Endothelial cell of umbilical vein (primary cell): ENCODE results near the gene GLI1. TPM values are rescaled to one million over a fixed set of nuclear protein-coding genes. Genes with fewer than 3 reads are reported as not detected.
"Not testable (repeated sequence)": the region's sequence is repeated elsewhere in the genome, so short reads cannot be mapped to it uniquely, and the experiment has no call there.

Experiments used
- BruUV-seq: library from RNA; stranded (reverse); fragments of 400-500 nt; replicated peaks from 2 replicates; lab custom pipeline; 2021; lab: Mats Ljungman, UMichigan
- CTCF ChIA-PET: fragments of 300-600, 350-600 bp; sonication (Branson Sonifier 250); formaldehyde crosslinking; loops from one replicate; lab custom pipeline; 2021; ENCODE audit warnings: antibody characterized with exemption, inconsistent platforms; lab: Charles Lee
- POLR2A ChIA-PET: fragments of 300-600, 350-600 bp; sonication (Branson Sonifier 250); formaldehyde crosslinking; loops from one replicate; lab custom pipeline; 2021; ENCODE audit warnings: antibody characterized with exemption, inconsistent platforms; lab: Charles Lee
- DNase-seq: peaks from one replicate; pipeline ENCODE4 v3.0.0-alpha.2; 2011; ENCODE audit warnings: low read depth, low spot score
- FAIRE-seq: peaks from 2 replicates; lab custom pipeline; 2011; peaks lifted over from hg19 to GRCh38; lab: Jason Lieb, UNC
- H2AFZ ChIP-seq: 2 replicates; pipeline ENCODE4 v1.6.0; 2012; ENCODE audit warnings: low read depth, low read length, control low read depth, inconsistent platforms
- H3K27ac ChIP-seq: 2 replicates; pipeline ENCODE4 v1.5.1; 2011; ENCODE audit warnings: low read depth, mild to moderate bottlenecking, control low read depth, low read length, moderate library complexity; ENCODE audit not compliant: insufficient read depth
- H3K27me3 ChIP-seq, 2 experiments: 2 replicates each; pipeline versions ENCODE4 v1.6.0 to v1.6.1; 2011; ENCODE audit warnings: low read length in 2 of 2, mixed read lengths in 1 of 2; ENCODE audit not compliant: control insufficient read depth in 2 of 2, insufficient read depth in 2 of 2
- H3K36me3 ChIP-seq, 2 experiments: 2 replicates in 1 of 2; 3 replicates in 1 of 2; pipeline ENCODE4 v1.5.1; 2011; ENCODE audit warnings: low read length in 2 of 2, mild to moderate bottlenecking in 1 of 2, moderate library complexity in 1 of 2; ENCODE audit not compliant: control insufficient read depth in 2 of 2, insufficient read depth in 2 of 2; ENCODE audit errors: extremely low read depth in 1 of 2
- H3K4me1 ChIP-seq: 3 replicates; pipeline ENCODE4 v1.5.1; 2011; ENCODE audit warnings: mild to moderate bottlenecking, low read length; ENCODE audit not compliant: control insufficient read depth, insufficient read depth; ENCODE audit errors: extremely low read depth
- H3K4me2 ChIP-seq: 2 replicates; pipeline ENCODE4 v1.6.1; 2011; ENCODE audit warnings: low read length, control low read depth, mixed read lengths; ENCODE audit not compliant: insufficient read depth
- H3K4me3 ChIP-seq, 3 experiments: fragments of 200-600 bp in 1 of 3; sonication (generic), shearing (Covaris generic) in 1 of 3; replicated peaks in 1 of 3; 2 replicates each; pipeline ENCODE4 v1.5.1; 2011 to 2016; ENCODE audit warnings: control low read depth in 3 of 3, low read length in 3 of 3, mild to moderate bottlenecking in 2 of 3, inconsistent platforms in 1 of 3, low read depth in 1 of 3, moderate library complexity in 1 of 3; ENCODE audit not compliant: insufficient read depth in 1 of 3
- H3K79me2 ChIP-seq: 2 replicates; pipeline ENCODE4 v1.6.0; 2012; ENCODE audit warnings: low read length, inconsistent platforms; ENCODE audit not compliant: control insufficient read depth, insufficient read depth
- H3K9ac ChIP-seq: replicated peaks from 2 replicates; pipeline ENCODE3; 2011; ENCODE audit warnings: low read length, control low read depth; ENCODE audit not compliant: insufficient read depth; ENCODE audit errors: extremely low read depth
- H3K9me1 ChIP-seq: replicated peaks from 3 replicates; pipeline ENCODE4 v1.6.0; 2011; ENCODE audit warnings: mild to moderate bottlenecking, low read length; ENCODE audit not compliant: control insufficient read depth, insufficient read depth; ENCODE audit errors: extremely low read depth
- H3K9me3 ChIP-seq: replicated peaks from 2 replicates; pipeline ENCODE4 v1.5.1; 2012; ENCODE audit warnings: low read length, inconsistent platforms; ENCODE audit not compliant: control insufficient read depth, insufficient read depth
- H4K20me1 ChIP-seq: replicated peaks from 2 replicates; pipeline ENCODE3; 2011; ENCODE audit warnings: mild to moderate bottlenecking, low read length; ENCODE audit not compliant: control insufficient read depth, insufficient read depth; ENCODE audit errors: extremely low read depth
- MYC ChIP-seq: IDR thresholded peaks from one replicate; pipeline ENCODE4 v1.6.1; 2011; ENCODE audit warnings: mild to moderate bottlenecking, low read depth, low read length
- dilution Hi-C: fragments of 300-500 bp; cut with MboI; formaldehyde crosslinking; loops from one replicate; pipeline ENCODE4 v1.15.0; 2019; ENCODE audit warnings: low sequenced_read_pairs; ENCODE audit not compliant: extremely low pct_ligation_motif_present
- intact Hi-C: fragments of 100-400 bp; cut with micrococcal nuclease; formaldehyde crosslinking; loops from one replicate; pipeline ENCODE4 v1.10.0; 2022
- polyA plus RNA-seq, 4 experiments: library from polyadenylated mRNA; depleted of rRNA in 3 of 4; stranded (reverse) in 3 of 4; unstranded in 1 of 4; fragments of >200 nt; gene quantifications; 2 replicates each; pipeline versions ENCODE4 v1.2.1 to v1.2.3, GENCODE V29; 2011 to 2012; ENCODE audit warnings: missing spikeins in 1 of 4
- total RNA-seq: library from RNA; stranded (reverse); gene quantifications from 2 replicates; pipeline ENCODE4 v1.2.3, GENCODE V29; 2021

Gene GLI1
- total and polyA plus RNA-seq, 2 donors (not counting 3 experiments of a cell fraction or from before 2014, with no cell fraction given): 0.10 to 0.29 TPM

- Histone ChIP-seq H3K79me2 (no peaks in the 10 kb centered on the region), H3K27me3 (no peaks in the 10 kb centered on the region), H2AFZ (no peak overlapping the region), H3K9me1 (no peaks in the 10 kb centered on the region), H3K27ac (no peak overlapping the region), H4K20me1 (no peaks in the 10 kb centered on the region), H3K36me3 (peaks cover 26 to 36% of the 10 kb centered on the region in 2 experiments), H3K9me3 (no peaks in the 10 kb centered on the region), H3K9ac (no peak overlapping the region), H3K4me2 (no peak overlapping the region), H3K4me3 (no peak overlapping the region), H3K4me1 (no peaks in the 10 kb centered on the region)
- ChIA-PET POLR2A (interaction anchor here (1.2 kb wide), 1 partner anchor 16 kb away, joined by 4 read pairs; no protein-coding TSS in a partner anchor), CTCF (no interaction called here)
- FAIRE-seq: no peak
- dilution Hi-C loops (no loop called here), intact Hi-C loops (no loop called here)
- no TSS peak for BruUV-seq
- no peak for DNase-seq
- TF ChIP-seq MYC: no peak
These were observed 40.6 kb downstream of the GLI1 start for GRCh38 chr12:57500213-57500612.

- H3K9me1 ChIP-seq, dilution Hi-C loops, DNase-seq, H3K4me3 ChIP-seq, FAIRE-seq, CTCF ChIA-PET, H3K4me1 ChIP-seq, H3K27ac ChIP-seq, H4K20me1 ChIP-seq, H3K9me3 ChIP-seq, H3K79me2 ChIP-seq, H3K4me2 ChIP-seq, H3K27me3 ChIP-seq, intact Hi-C loops, BruUV-seq, H2AFZ ChIP-seq, H3K9ac ChIP-seq: not testable (repeated sequence)
- peaks cover 24 to 43% of the 10 kb centered on the region in 2 experiments for H3K36me3 ChIP-seq
- POLR2A ChIA-PET: interaction anchor here (0.7 kb wide), 2 partner anchors 10 to 35 kb away, joined by 6 to 8 read pairs; no protein-coding TSS in a partner anchor
These were observed 42.9 kb downstream of the GLI1 start for GRCh38 chr12:57502311-57502969.

- H3K79me2 ChIP-seq, H3K9ac ChIP-seq, H3K4me1 ChIP-seq, FAIRE-seq, H3K9me1 ChIP-seq, dilution Hi-C loops, POLR2A ChIA-PET, intact Hi-C loops, H3K4me3 ChIP-seq, BruUV-seq, DNase-seq, H3K9me3 ChIP-seq, H3K4me2 ChIP-seq, H2AFZ ChIP-seq, H4K20me1 ChIP-seq, CTCF ChIA-PET, H3K27me3 ChIP-seq, H3K27ac ChIP-seq: not testable (repeated sequence)
- peaks cover 14 to 27% of the 10 kb centered on the region in 2 experiments for H3K36me3 ChIP-seq
These were observed 47.0 kb downstream of the GLI1 start for GRCh38 chr12:57506541-57506940.

GRCh38 chr12:57507796-57508195 is 48.2 kb downstream of the GLI1 start:
- H2AFZ ChIP-seq, POLR2A ChIA-PET, H3K9me3 ChIP-seq, H4K20me1 ChIP-seq, H3K9me1 ChIP-seq, H3K79me2 ChIP-seq, CTCF ChIA-PET, H3K4me3 ChIP-seq, DNase-seq, BruUV-seq, H3K9ac ChIP-seq, H3K4me2 ChIP-seq, dilution Hi-C loops, FAIRE-seq, intact Hi-C loops, H3K27ac ChIP-seq, H3K27me3 ChIP-seq, H3K4me1 ChIP-seq: not testable (repeated sequence)
- peaks cover 16 to 31% of the 10 kb centered on the region in 2 experiments for H3K36me3 ChIP-seq
